ENCODE data around the gene WDR46. TPM values are rescaled to one million over a fixed set of nuclear protein-coding genes. Genes with fewer than 3 reads are reported as not detected.
A peak's percentile ranks its signal among the peaks of the same experiment; 100 is the strongest.

The WDR46 gene
- total and polyA plus RNA-seq, 2 of the 8 experiments (the other 6 are each of a cell fraction or from before 2014, with no cell fraction given), result 69.7 to 91.0 TPM

DNA sequence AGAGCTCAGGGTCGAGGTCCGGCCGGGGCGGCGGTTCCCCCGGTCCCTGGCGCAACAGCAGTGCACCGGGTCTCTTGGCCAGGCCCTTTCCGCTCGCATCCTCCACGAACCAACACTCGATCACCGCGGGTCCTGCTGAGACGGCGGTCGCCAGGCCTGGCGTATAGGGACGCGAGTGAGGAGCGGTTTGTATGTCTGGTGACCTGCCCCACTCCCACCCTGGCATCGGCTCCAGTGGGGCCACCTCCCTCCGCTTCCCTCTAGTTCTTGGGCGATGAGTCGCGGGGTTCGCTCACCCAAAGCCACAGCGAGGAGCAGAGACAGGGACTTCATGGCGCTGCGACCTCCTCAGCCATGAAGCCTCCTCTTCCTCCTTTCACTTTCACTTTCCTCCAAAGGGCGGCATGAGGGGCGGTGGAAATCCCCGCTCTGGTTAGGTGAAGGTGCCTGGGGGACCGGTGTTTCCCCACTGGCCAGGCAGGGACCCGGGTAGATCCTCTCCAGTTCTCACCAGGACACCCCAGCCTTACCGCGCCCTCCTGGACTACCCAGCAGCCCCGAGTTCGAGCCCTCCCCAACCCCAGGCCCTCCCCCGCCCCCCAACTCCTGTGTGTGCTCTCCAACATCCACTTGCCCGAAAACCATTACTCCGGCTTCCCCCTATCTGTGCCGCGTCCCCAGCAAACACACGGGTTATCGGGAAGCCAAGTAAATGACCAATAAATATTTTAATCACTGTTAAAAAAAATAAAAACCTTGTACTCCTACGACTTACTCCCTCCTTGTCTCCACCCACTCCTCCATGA is 24.9 kb upstream of the WDR46 start, which contains the start of gene TAPBP (continued):
- TF ChIP-seq HDAC6 (IDR thresholded peaks at IDR 0.05; ENCODE audit: low read depth, low read length) (no peak), TCF12 (IDR thresholded peaks at IDR 0.05; ENCODE audit: low read depth, low read length) (no peak), KDM4A (IDR thresholded peaks at IDR 0.05; ENCODE audit: low read depth, low read length, severe bottlenecking) (peak; percentile 70), POU5F1 (IDR thresholded peaks at IDR 0.05; ENCODE audit: low read depth, low read length) (no peak), TAF1 (IDR thresholded peaks at IDR 0.05; ENCODE audit: low read depth, low read length) (peak; percentile 45; the same call in 1 of the 2 replicates), SAP30 (IDR thresholded peaks at IDR 0.05; ENCODE audit: insufficient read depth, insufficient replicate concordance, low read length) (peak; percentile 27), EGR1 (IDR thresholded peaks at IDR 0.05; ENCODE audit: borderline replicate concordance, low read depth, low read length) (no peak), SIX5 (IDR thresholded peaks at IDR 0.05; ENCODE audit: low read depth, low read length) (no peak), SP4 (IDR thresholded peaks at IDR 0.05; ENCODE audit: low read length) (no peak)
- TF ChIP-seq, protein P1, sequence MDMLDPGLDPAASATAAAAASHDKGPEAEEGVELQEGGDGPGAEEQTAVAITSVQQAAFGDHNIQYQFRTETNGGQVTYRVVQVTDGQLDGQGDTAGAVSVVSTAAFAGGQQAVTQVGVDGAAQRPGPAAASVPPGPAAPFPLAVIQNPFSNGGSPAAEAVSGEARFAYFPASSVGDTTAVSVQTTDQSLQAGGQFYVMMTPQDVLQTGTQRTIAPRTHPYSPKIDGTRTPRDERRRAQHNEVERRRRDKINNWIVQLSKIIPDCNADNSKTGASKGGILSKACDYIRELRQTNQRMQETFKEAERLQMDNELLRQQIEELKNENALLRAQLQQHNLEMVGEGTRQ (IDR thresholded peaks at IDR 0.05; ENCODE audit: low read length), result no peak
